Upper lobe of left lung (tissue), 4 donors: ENCODE data around the gene GABPB1.

Experiments
- EP300 ChIP-seq, 4 donors: sonication (generic); formaldehyde crosslinking; IDR thresholded peaks; one replicate each; pipeline ENCODE4 v1.5.1; 2017; ENCODE audit warnings: antibody characterized with exemption in 4 of 4, control low read depth in 2 of 4
- POLR2A ChIP-seq, 4 donors: fragments of 450-650 bp; IDR thresholded peaks; one replicate each; pipeline ENCODE4 v1.5.1; 2016 to 2017; ENCODE audit warnings: antibody characterized with exemption in 4 of 4, mild to moderate bottlenecking in 2 of 4

DNA sequence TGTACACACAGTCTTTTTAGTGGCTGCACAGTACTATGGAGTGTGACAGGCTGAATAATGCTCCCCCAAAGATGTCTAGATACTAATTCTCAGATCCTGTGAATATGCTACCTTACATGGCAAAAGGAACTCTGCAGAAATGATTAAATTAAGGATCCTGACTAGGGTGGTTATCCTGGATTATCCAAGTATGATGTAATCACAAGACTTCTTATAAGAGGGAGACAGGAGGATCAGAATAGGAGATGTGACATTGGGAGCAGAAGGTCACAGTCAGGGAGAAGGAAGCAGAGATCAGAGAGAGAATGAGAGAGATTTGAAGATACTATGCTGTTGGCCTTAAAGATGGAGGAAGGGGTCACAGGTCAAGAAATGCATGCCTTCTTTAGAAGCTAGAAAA, 34.5 kb downstream of the GABPB1 start:
- no peak for TF ChIP-seq EP300 (IDR thresholded peaks at IDR 0.05)
- no peak for TF ChIP-seq POLR2A (IDR thresholded peaks at IDR 0.05)
